GM12873 (cell line): Measurements from ENCODE around the gene DOCK3.

Experiments
- CTCF ChIP-seq: IDR thresholded peaks from 2 replicates; pipeline ENCODE4 v1.5.1; 2012; ENCODE audit warnings: low read depth, mild to moderate bottlenecking, moderate library complexity, low read length, control low read depth; ENCODE audit not compliant: insufficient read depth; ENCODE audit errors: missing control alignments

DOCK3 gene

GRCh38 chr3:50885070-50885850 lies 210.5 kb downstream of the DOCK3 start:
- peak; percentile 38 for TF ChIP-seq CTCF

- TF ChIP-seq CTCF = no peak
Observed at GRCh38 chr3:50890688-50891344, 216.1 kb downstream of the DOCK3 start.

DNA sequence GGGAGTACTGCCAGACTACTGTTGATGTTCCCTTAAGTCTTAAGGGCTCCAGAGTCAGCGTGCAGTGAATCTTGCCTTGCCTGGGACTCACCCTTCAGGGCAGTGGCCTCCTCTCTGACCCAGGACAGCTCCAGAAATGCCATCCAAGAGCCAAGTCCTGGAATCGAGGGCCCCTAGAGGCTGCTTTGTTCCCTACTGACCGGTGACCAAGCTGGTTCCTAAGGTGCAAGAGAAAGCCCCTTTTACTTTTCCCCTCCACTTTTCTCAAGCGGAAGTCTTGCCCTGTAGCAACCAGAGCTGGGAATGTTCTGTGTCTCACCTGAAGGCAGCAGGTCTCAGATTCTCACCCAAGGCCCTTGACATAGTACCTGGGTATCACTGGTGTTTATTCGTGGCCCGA lies 238.0 kb downstream of the DOCK3 start:
- TF ChIP-seq CTCF = no peak

DNA sequence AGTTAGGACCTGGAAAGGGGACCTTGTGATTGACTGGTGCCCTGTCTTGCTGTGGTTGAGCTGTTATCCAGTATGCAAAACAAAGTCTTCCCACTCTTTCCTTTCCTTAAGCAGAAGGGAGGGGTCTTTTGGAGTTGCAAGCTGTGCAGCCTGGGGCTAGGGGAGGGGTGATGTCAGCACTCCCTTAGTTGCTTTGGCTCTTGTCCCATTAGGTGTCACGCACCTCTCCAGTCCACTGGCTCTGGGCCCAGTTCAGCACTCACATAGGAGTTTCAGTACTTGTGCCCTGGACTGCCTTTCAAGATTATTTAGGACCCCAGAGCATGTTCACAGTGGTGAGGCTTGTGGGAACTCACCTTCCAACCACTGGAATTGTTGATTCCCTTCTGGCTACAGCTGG lies 238.5 kb downstream of the DOCK3 start:
- TF ChIP-seq CTCF = no peak

DNA sequence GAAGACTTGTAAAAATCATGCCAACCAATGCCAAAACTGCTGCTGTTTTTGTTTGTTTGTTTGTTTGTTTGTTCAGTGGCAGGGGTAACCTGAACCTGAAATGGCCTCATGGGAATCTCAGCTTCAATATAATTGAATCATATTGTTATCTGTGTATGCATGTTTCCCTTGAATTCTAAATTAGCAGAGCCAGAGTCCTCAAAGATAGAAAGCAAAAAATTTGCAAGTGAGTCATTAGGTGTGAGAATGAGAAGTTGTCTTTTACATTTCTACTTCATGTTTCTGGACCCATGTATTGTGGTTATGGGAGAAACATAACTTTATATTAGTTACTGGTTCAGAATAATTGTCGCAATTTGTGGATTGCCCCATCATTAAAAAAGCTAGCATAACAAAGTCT lies 249.2 kb downstream of the DOCK3 start:
- TF ChIP-seq CTCF = no peak

DNA sequence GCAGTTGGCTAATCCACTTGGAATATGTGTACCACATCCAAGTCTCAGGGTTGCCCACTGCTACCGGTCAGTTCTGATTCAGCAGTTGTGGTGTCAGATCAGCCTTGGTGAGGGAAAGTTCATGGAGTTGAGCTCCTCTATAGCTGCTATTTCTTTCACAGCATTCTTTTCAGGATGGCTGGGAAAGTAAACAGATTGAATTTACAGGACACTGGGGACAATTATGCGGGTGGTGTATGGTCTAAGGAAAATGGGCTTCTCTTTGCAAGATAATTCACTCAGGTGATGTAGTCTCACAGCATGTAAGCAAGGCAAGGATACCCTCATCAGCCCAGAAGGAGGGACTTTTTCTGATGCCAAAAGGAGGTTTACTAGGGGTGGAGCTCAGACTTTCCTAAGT lies 249.9 kb downstream of the DOCK3 start:
- TF ChIP-seq CTCF = no peak

GRCh38 chr3:50926868-50927267 lies 252.1 kb downstream of the DOCK3 start:
- no peak for TF ChIP-seq CTCF
